Measurements from ENCODE around the gene BPIFB4. TPM values are rescaled to one million over a fixed set of nuclear protein-coding genes. Genes with fewer than 3 reads are reported as not detected.

The BPIFB4 gene
- total RNA-seq, 1 donor from 2014 or later: not detected

- Histone ChIP-seq H3K9me3 (ENCODE audit: control insufficient read depth in 3 of 3, low read length in 3 of 3) (no peaks in the 10 kb centered on the region), H3K9ac (ENCODE audit: low read depth in 1 of 3, low read length in 3 of 3) (no peak overlapping the region), H3K4me1 (ENCODE audit: control insufficient read depth in 3 of 3, insufficient read depth in 3 of 3, low read length in 3 of 3) (no peaks in the 10 kb centered on the region), H3K4me3 (ENCODE audit: low read length in 3 of 3) (no peak overlapping the region), H3K36me3 (ENCODE audit: control insufficient read depth in 3 of 3, insufficient read depth in 3 of 3, low read length in 3 of 3) (no peaks in the 10 kb centered on the region), H3K27me3 (ENCODE audit: control insufficient read depth in 3 of 3, insufficient read depth in 3 of 3, low read length in 3 of 3) (peaks cover 3 to 29% (median 23%) of the 10 kb centered on the region in 3 donors), H3K27ac (ENCODE audit: low read depth, low read length) (no peak overlapping the region)
Observed at GRCh38 chr20:33081411-33082154, 2.1 kb downstream of the BPIFB4 start.

GRCh38 chr20:33082546-33082945 lies 3.1 kb downstream of the BPIFB4 start:
- Histone ChIP-seq H3K9me3 (ENCODE audit: control insufficient read depth in 3 of 3, low read length in 3 of 3) (no peaks in the 10 kb centered on the region), H3K27me3 (ENCODE audit: control insufficient read depth in 3 of 3, insufficient read depth in 3 of 3, low read length in 3 of 3) (peaks cover 0 to 22% (median 21%) of the 10 kb centered on the region in 3 donors), H3K36me3 (ENCODE audit: control insufficient read depth in 3 of 3, insufficient read depth in 3 of 3, low read length in 3 of 3) (no peaks in the 10 kb centered on the region), H3K27ac (ENCODE audit: low read depth, low read length) (no peak overlapping the region), H3K4me1 (ENCODE audit: control insufficient read depth in 3 of 3, insufficient read depth in 3 of 3, low read length in 3 of 3) (no peaks in the 10 kb centered on the region), H3K4me3 (ENCODE audit: low read length in 3 of 3) (no peak overlapping the region), H3K9ac (ENCODE audit: low read depth in 1 of 3, low read length in 3 of 3) (no peak overlapping the region)

GRCh38 chr20:33083544-33084340 lies 4.3 kb downstream of the BPIFB4 start:
- Histone ChIP-seq H3K4me1 (ENCODE audit: control insufficient read depth in 3 of 3, insufficient read depth in 3 of 3, low read length in 3 of 3) (no peaks in the 10 kb centered on the region), H3K36me3 (ENCODE audit: control insufficient read depth in 3 of 3, insufficient read depth in 3 of 3, low read length in 3 of 3) (no peaks in the 10 kb centered on the region), H3K27me3 (ENCODE audit: control insufficient read depth in 3 of 3, insufficient read depth in 3 of 3, low read length in 3 of 3) (peaks cover 0 to 19% (median 17%) of the 10 kb centered on the region in 3 donors)

GRCh38 chr20:33084722-33085121 lies 5.3 kb downstream of the BPIFB4 start:
- peaks cover 0 to 24% (median 24%) of the 10 kb centered on the region in 3 donors for H3K27me3 ChIP-seq (ENCODE audit: control insufficient read depth in 3 of 3, insufficient read depth in 3 of 3, low read length in 3 of 3)
- no peak overlapping the region for H3K9ac ChIP-seq (ENCODE audit: low read depth in 1 of 3, low read length in 3 of 3)
- no peak overlapping the region for H3K4me3 ChIP-seq (ENCODE audit: low read length in 3 of 3)
- no peak overlapping the region for H3K27ac ChIP-seq (ENCODE audit: low read depth, low read length)
- no peaks in the 10 kb centered on the region for H3K36me3 ChIP-seq (ENCODE audit: control insufficient read depth in 3 of 3, insufficient read depth in 3 of 3, low read length in 3 of 3)
- no peaks in the 10 kb centered on the region for H3K9me3 ChIP-seq (ENCODE audit: control insufficient read depth in 3 of 3, low read length in 3 of 3)
- H3K4me1 ChIP-seq (ENCODE audit: control insufficient read depth in 3 of 3, insufficient read depth in 3 of 3, low read length in 3 of 3): no peaks in the 10 kb centered on the region

More at GRCh38 chr20:33083544-33084340, 4.3 kb downstream of the BPIFB4 start:
- Histone ChIP-seq H3K9ac (ENCODE audit: low read depth in 1 of 3, low read length in 3 of 3) (no peak overlapping the region), H3K27ac (ENCODE audit: low read depth, low read length) (no peak overlapping the region), H3K9me3 (ENCODE audit: control insufficient read depth in 3 of 3, low read length in 3 of 3) (no peaks in the 10 kb centered on the region), H3K4me3 (ENCODE audit: low read length in 3 of 3) (no peak overlapping the region)

GRCh38 chr20:33086052-33086722 lies 6.7 kb downstream of the BPIFB4 start:
- no peaks in the 10 kb centered on the region for H3K4me1 ChIP-seq (ENCODE audit: control insufficient read depth in 3 of 3, insufficient read depth in 3 of 3, low read length in 3 of 3)
- no peak overlapping the region for H3K4me3 ChIP-seq (ENCODE audit: low read length in 3 of 3)
- H3K27ac ChIP-seq (ENCODE audit: low read depth, low read length): no peak overlapping the region
- H3K9ac ChIP-seq (ENCODE audit: low read depth in 1 of 3, low read length in 3 of 3): no peak overlapping the region
- peaks cover 0 to 30% (median 21%) of the 10 kb centered on the region in 3 donors for H3K27me3 ChIP-seq (ENCODE audit: control insufficient read depth in 3 of 3, insufficient read depth in 3 of 3, low read length in 3 of 3)
- H3K9me3 ChIP-seq (ENCODE audit: control insufficient read depth in 3 of 3, low read length in 3 of 3): no peaks in the 10 kb centered on the region
- no peaks in the 10 kb centered on the region for H3K36me3 ChIP-seq (ENCODE audit: control insufficient read depth in 3 of 3, insufficient read depth in 3 of 3, low read length in 3 of 3)

DNA sequence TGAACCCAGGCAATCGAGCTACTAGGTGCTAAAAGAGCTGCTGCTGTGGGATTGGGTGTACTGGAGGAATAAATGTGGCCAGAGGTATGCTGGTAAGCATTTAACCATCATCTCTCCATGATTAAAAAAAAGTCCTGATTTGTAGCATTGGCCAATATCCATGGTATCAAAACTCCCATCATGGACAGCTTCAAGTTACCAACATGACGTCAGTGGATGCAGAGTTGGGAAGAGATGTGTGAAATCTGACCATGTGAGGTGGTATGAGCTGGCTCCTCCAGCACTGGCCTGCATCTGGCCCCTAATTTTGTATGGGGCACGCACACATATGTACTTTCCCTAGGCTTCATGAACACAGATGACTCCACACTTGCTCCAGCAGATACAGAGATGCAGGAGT lies 11.7 kb downstream of the BPIFB4 start:
- Histone ChIP-seq H3K4me1 (ENCODE audit: control insufficient read depth in 3 of 3, insufficient read depth in 3 of 3, low read length in 3 of 3) (no peaks in the 10 kb centered on the region), H3K27ac (ENCODE audit: low read depth, low read length) (no peak overlapping the region), H3K4me3 (ENCODE audit: low read length in 3 of 3) (no peak overlapping the region), H3K9me3 (ENCODE audit: control insufficient read depth in 3 of 3, low read length in 3 of 3) (no peaks in the 10 kb centered on the region), H3K36me3 (ENCODE audit: control insufficient read depth in 3 of 3, insufficient read depth in 3 of 3, low read length in 3 of 3) (no peaks in the 10 kb centered on the region), H3K27me3 (ENCODE audit: control insufficient read depth in 3 of 3, insufficient read depth in 3 of 3, low read length in 3 of 3) (peaks cover 0 to 29% (median 11%) of the 10 kb centered on the region in 3 donors), H3K9ac (ENCODE audit: low read depth in 1 of 3, low read length in 3 of 3) (no peak overlapping the region)

- no peaks in the 10 kb centered on the region for H3K9me3 ChIP-seq (ENCODE audit: control insufficient read depth in 3 of 3, low read length in 3 of 3)
- no peak overlapping the region for H3K27ac ChIP-seq (ENCODE audit: low read depth, low read length)
Observed at GRCh38 chr20:33091693-33092092, 12.2 kb downstream of the BPIFB4 start.

GRCh38 chr20:33092361-33092760 lies 12.9 kb downstream of the BPIFB4 start:
- no peak overlapping the region for H3K4me3 ChIP-seq (ENCODE audit: low read length in 3 of 3)
- H3K27ac ChIP-seq (ENCODE audit: low read depth, low read length): no peak overlapping the region
- H3K36me3 ChIP-seq (ENCODE audit: control insufficient read depth in 3 of 3, insufficient read depth in 3 of 3, low read length in 3 of 3): no peaks in the 10 kb centered on the region
- H3K4me1 ChIP-seq (ENCODE audit: control insufficient read depth in 3 of 3, insufficient read depth in 3 of 3, low read length in 3 of 3): no peaks in the 10 kb centered on the region
- H3K9me3 ChIP-seq (ENCODE audit: control insufficient read depth in 3 of 3, low read length in 3 of 3): no peaks in the 10 kb centered on the region
- peaks cover 0 to 24% (median 13%) of the 10 kb centered on the region in 3 donors for H3K27me3 ChIP-seq (ENCODE audit: control insufficient read depth in 3 of 3, insufficient read depth in 3 of 3, low read length in 3 of 3)
- no peak overlapping the region for H3K9ac ChIP-seq (ENCODE audit: low read depth in 1 of 3, low read length in 3 of 3)

More at GRCh38 chr20:33091693-33092092, 12.2 kb downstream of the BPIFB4 start:
- Histone ChIP-seq H3K4me3 (ENCODE audit: low read length in 3 of 3) (no peak overlapping the region), H3K36me3 (ENCODE audit: control insufficient read depth in 3 of 3, insufficient read depth in 3 of 3, low read length in 3 of 3) (no peaks in the 10 kb centered on the region), H3K4me1 (ENCODE audit: control insufficient read depth in 3 of 3, insufficient read depth in 3 of 3, low read length in 3 of 3) (no peaks in the 10 kb centered on the region), H3K9ac (ENCODE audit: low read depth in 1 of 3, low read length in 3 of 3) (no peak overlapping the region), H3K27me3 (ENCODE audit: control insufficient read depth in 3 of 3, insufficient read depth in 3 of 3, low read length in 3 of 3) (peaks cover 0 to 26% (median 11%) of the 10 kb centered on the region in 3 donors)

- Histone ChIP-seq H3K27ac (ENCODE audit: low read depth, low read length) (no peak overlapping the region), H3K27me3 (ENCODE audit: control insufficient read depth in 3 of 3, insufficient read depth in 3 of 3, low read length in 3 of 3) (peaks cover 0 to 24% (median 15%) of the 10 kb centered on the region in 3 donors), H3K4me1 (ENCODE audit: control insufficient read depth in 3 of 3, insufficient read depth in 3 of 3, low read length in 3 of 3) (no peaks in the 10 kb centered on the region), H3K36me3 (ENCODE audit: control insufficient read depth in 3 of 3, insufficient read depth in 3 of 3, low read length in 3 of 3) (no peaks in the 10 kb centered on the region), H3K9me3 (ENCODE audit: control insufficient read depth in 3 of 3, low read length in 3 of 3) (no peaks in the 10 kb centered on the region), H3K9ac (ENCODE audit: low read depth in 1 of 3, low read length in 3 of 3) (no peak overlapping the region), H3K4me3 (ENCODE audit: low read length in 3 of 3) (no peak overlapping the region)
Observed at GRCh38 chr20:33093074-33093473, 13.6 kb downstream of the BPIFB4 start.
